Measurements from ENCODE around the gene PNPLA3. TPM values are rescaled to one million over a fixed set of nuclear protein-coding genes. Genes with fewer than 3 reads are reported as not detected.
"Not testable (repeated sequence)": the region's sequence is repeated elsewhere in the genome, so short reads cannot be mapped to it uniquely, and the experiment has no call there.

PNPLA3 gene
- total and polyA plus RNA-seq, 2 experiments from 2014 or later = 2.1 to 2.3 TPM

DNA sequence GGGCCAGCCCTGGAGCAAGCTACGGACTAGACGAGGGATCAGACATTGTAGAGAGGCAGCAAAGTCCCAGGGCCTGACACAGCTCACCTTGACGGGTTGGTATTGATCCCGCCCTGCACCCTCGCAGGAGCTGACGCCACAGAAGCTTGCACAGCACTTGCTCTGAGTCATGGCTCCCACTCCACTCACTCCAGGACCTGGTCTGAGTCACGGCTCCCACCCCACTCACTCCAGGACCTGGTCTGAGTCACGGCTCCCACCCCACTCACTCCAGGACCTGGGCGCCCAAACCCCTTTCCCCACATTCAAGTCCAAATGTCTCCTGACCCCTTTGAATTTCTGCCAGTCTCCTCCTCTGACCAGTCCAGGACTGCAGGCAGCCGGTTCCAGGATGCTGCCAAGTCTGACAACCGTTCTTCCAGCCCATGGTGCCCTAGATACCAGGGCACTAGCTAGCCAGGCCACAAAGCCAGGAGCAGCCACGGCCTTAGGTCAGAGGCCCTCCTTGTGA, 25.8 kb upstream of the PNPLA3 start:
- Histone ChIP-seq H3K27me3 (peaks cover 13% of the 10 kb centered on the region), H3K4me3 (no peak overlapping the region), H3K27ac (no peak overlapping the region), H3K36me3 (no peaks in the 10 kb centered on the region), H3K4me1 (ENCODE audit: low read depth) (no peaks in the 10 kb centered on the region), H3K9me3 (ENCODE audit: low read depth) (no peaks in the 10 kb centered on the region)
- TF ChIP-seq, protein P1, sequence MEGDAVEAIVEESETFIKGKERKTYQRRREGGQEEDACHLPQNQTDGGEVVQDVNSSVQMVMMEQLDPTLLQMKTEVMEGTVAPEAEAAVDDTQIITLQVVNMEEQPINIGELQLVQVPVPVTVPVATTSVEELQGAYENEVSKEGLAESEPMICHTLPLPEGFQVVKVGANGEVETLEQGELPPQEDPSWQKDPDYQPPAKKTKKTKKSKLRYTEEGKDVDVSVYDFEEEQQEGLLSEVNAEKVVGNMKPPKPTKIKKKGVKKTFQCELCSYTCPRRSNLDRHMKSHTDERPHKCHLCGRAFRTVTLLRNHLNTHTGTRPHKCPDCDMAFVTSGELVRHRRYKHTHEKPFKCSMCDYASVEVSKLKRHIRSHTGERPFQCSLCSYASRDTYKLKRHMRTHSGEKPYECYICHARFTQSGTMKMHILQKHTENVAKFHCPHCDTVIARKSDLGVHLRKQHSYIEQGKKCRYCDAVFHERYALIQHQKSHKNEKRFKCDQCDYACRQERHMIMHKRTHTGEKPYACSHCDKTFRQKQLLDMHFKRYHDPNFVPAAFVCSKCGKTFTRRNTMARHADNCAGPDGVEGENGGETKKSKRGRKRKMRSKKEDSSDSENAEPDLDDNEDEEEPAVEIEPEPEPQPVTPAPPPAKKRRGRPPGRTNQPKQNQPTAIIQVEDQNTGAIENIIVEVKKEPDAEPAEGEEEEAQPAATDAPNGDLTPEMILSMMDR (IDR thresholded peaks at IDR 0.05; ENCODE audit: low read depth, low read length) = no peak
- DNase-seq (ENCODE audit: low read depth in 1 of 2, low spot score in 1 of 2) = peak in 1 of 2 donors; percentile 30

DNA sequence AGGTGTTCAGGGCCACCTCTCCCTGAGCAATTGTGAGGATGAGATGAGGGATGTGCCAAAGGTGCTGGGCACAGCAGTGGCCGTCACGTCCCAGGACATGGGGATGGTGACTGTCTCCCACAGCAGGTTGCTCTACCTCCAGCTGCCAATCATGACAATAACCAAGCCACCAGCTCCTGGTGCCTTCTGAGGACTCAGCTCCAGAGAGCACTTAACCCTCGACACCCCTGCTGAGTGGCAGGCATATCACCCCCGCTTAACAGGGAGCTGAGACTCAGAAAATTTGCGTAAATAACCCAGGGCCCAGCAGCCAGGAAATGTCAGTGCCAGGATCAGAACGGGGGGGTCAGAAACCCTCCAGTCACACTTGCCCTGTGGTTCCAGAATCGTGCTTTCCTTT, 23.4 kb upstream of the PNPLA3 start:
- Histone ChIP-seq H3K4me1 (ENCODE audit: low read depth) (no peaks in the 10 kb centered on the region), H3K36me3 (no peaks in the 10 kb centered on the region), H3K4me3 (no peak overlapping the region), H3K9me3 (ENCODE audit: low read depth) (no peaks in the 10 kb centered on the region), H3K27me3 (no peaks in the 10 kb centered on the region), H3K27ac (no peak overlapping the region)
- TF ChIP-seq, protein P1 (IDR thresholded peaks at IDR 0.05; ENCODE audit: low read depth, low read length) = no peak
- no peak for DNase-seq (ENCODE audit: low read depth in 1 of 2, low spot score in 1 of 2)

DNA sequence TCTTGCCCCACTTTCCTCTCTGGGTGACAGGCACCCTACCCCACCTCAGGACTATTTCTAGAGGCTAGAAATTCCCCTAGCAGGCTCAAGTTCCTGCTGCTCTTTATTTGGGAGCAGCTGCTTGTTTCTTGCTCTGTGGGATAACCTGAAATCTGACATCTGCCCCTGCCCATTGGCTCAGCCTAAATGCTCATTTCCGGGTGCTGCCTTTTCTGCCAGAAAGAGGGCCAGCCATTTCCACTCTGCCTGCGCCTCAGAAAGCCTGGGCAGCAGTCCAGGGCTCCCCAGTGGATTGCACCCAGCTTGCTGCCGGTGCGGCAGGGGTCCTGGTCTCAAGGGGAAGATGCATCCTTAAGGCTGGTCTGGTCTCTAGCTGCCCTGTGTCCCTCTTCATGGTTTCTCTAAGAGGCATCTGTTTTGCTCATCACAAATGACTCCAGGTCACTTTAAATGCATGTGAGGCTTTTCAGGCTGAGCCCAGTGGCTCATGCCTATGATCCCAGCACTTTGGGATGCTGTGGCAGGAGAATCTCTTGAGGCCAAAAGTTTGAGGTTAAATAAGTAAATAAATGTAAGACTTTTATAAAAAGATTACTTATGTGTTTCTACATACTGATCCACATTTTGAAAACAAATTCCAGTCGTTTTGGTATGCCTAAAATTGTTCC, 21.5 kb upstream of the PNPLA3 start:
- Histone ChIP-seq H3K36me3 (no peaks in the 10 kb centered on the region), H3K4me1 (ENCODE audit: low read depth) (no peaks in the 10 kb centered on the region), H3K27ac (peak overlapping the region; percentile 34), H3K27me3 (no peaks in the 10 kb centered on the region), H3K9me3 (ENCODE audit: low read depth) (no peaks in the 10 kb centered on the region), H3K4me3 (no peak overlapping the region)
- DNase-seq (ENCODE audit: low read depth in 1 of 2, low spot score in 1 of 2) = peak in 1 of 2 donors; percentile 58
- TF ChIP-seq, protein P1 (IDR thresholded peaks at IDR 0.05; ENCODE audit: low read depth, low read length) = no peak

DNA sequence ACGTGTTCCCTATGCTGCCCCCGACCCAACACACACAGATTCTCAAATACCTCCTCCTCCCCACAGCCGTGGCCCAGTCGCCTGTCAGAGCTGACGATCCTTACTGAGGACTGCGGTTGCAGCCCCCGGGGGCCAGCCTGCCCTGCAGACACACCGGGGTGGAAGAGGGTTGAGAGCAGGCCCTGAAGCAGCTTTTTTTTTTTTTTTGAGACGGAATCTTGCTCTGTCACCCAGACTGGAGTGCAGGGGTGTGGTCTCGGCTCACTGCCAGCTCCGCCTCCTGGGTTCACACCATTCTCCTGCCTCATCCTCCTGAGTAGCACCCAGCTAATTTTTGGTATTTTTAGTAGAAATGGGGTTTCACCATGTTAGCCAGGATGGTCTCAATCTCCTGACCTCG, 20.6 kb upstream of the PNPLA3 start:
- DNase-seq (ENCODE audit: low read depth in 1 of 2, low spot score in 1 of 2) = not testable (repeated sequence)

DNA sequence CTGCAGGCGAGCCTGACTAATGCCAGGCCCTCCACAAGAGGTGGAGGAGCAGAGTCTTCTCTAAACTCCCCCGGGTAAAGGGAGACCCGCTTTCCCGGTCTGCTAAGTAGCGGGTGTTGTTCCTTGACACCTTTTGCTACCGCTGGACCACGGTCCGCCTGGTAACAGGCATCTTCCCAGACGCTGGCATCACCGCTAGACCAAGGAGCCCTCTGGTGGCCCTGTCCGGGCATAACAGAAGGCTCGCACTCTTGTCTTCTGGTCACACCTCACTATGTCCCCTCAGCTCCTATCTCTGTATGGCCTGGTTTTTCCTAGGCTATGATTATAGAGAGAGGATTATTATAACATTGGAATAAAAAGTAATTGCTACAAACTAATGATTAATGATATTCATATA, 19.2 kb upstream of the PNPLA3 start:
- not testable (repeated sequence) for H3K27me3 ChIP-seq; H3K27ac ChIP-seq; H3K36me3 ChIP-seq; DNase-seq (ENCODE audit: low read depth in 1 of 2, low spot score in 1 of 2); H3K9me3 ChIP-seq (ENCODE audit: low read depth); H3K4me1 ChIP-seq (ENCODE audit: low read depth); H3K4me3 ChIP-seq
- TF ChIP-seq, protein P1 (IDR thresholded peaks at IDR 0.05; ENCODE audit: low read depth, low read length) = peak; percentile 39

More for the DNA sequence above, 20.6 kb upstream of the PNPLA3 start:
- not testable (repeated sequence) for H3K27me3 ChIP-seq; H3K36me3 ChIP-seq; H3K4me3 ChIP-seq; H3K27ac ChIP-seq; H3K9me3 ChIP-seq (ENCODE audit: low read depth); H3K4me1 ChIP-seq (ENCODE audit: low read depth)

DNA sequence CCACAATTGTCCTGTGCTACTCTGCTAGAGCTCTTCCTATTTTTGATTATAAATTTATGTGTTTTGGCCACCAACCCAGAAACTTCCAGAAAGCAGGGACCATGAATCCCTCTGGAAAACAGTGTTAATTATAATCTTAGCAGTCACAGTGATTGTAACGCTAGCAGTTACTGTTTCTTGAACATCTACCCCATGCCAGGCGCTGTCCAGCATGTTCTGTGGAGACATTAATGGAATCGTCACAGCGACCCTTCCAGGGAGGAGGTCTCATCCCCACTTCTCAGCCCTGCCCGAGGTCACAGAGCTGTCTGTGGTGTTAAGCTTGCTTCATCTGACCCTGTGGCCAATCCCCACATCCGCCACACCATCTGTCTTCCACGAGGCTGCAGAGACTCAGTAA, 17.9 kb upstream of the PNPLA3 start:
- no peak overlapping the region for H3K4me3 ChIP-seq
- H3K4me1 ChIP-seq (ENCODE audit: low read depth) = no peaks in the 10 kb centered on the region
- DNase-seq (ENCODE audit: low read depth in 1 of 2, low spot score in 1 of 2) = no peak
- no peaks in the 10 kb centered on the region for H3K36me3 ChIP-seq
- H3K27me3 ChIP-seq = peaks cover 8% of the 10 kb centered on the region
- H3K27ac ChIP-seq = no peak overlapping the region
- H3K9me3 ChIP-seq (ENCODE audit: low read depth) = no peaks in the 10 kb centered on the region
- TF ChIP-seq, protein P1 (IDR thresholded peaks at IDR 0.05; ENCODE audit: low read depth, low read length) = no peak
